Measurements from ENCODE around the gene SFXN1.

Gene SFXN1

GRCh38 chr5:175523292-175523691 is 44.9 kb downstream of the SFXN1 start:
- Histone ChIP-seq H4K20me1 (ENCODE audit: insufficient read depth, low read length, poor library complexity, severe bottlenecking) (no peaks in the 10 kb centered on the region), H3K9ac (ENCODE audit: low read depth, low read length, poor library complexity, severe bottlenecking) (no peak overlapping the region), H3K4me1 (ENCODE audit: insufficient read depth, low read length, poor library complexity, severe bottlenecking) (peaks cover 6% of the 10 kb centered on the region), H3K4me3 (ENCODE audit: low read length, poor library complexity, severe bottlenecking) (no peak overlapping the region), H3K27me3 (ENCODE audit: insufficient read depth, low read length, poor library complexity, severe bottlenecking) (no peaks in the 10 kb centered on the region), H3K79me2 (ENCODE audit: insufficient read depth, low read length) (no peaks in the 10 kb centered on the region), H3F3A (ENCODE audit: low read depth) (no peaks in the 10 kb centered on the region), H3K36me3 (ENCODE audit: insufficient read depth, low read length) (peaks cover 50% of the 10 kb centered on the region; the same call in 1 of the 2 replicates), H3K9me3 (ENCODE audit: insufficient read depth, low read depth, low read length) (no peaks in the 10 kb centered on the region), H2AFZ (ENCODE audit: low read length) (no peak overlapping the region), H3K4me2 (ENCODE audit: low read depth, low read length, poor library complexity, severe bottlenecking) (no peak overlapping the region), H3K9me2 (replicated peaks; ENCODE audit: low read depth, low read length) (no peaks in the 10 kb centered on the region)
- TF ChIP-seq EZH2phosphoT487 (IDR thresholded peaks at IDR 0.05; ENCODE audit: borderline replicate concordance) (no peak), CTCF (conservative IDR thresholded peaks at IDR 0.05; ENCODE audit: low read length) (no peak)

- Histone ChIP-seq H3F3A (ENCODE audit: low read depth) (no peaks in the 10 kb centered on the region), H4K20me1 (ENCODE audit: insufficient read depth, low read length, poor library complexity, severe bottlenecking) (no peaks in the 10 kb centered on the region), H3K4me1 (ENCODE audit: insufficient read depth, low read length, poor library complexity, severe bottlenecking) (peaks cover 6% of the 10 kb centered on the region), H3K9me2 (replicated peaks; ENCODE audit: low read depth, low read length) (no peaks in the 10 kb centered on the region), H2AFZ (ENCODE audit: low read length) (no peak overlapping the region), H3K4me3 (ENCODE audit: low read length, poor library complexity, severe bottlenecking) (no peak overlapping the region), H3K27me3 (ENCODE audit: insufficient read depth, low read length, poor library complexity, severe bottlenecking) (no peaks in the 10 kb centered on the region), H3K79me2 (ENCODE audit: insufficient read depth, low read length) (no peaks in the 10 kb centered on the region), H3K9ac (ENCODE audit: low read depth, low read length, poor library complexity, severe bottlenecking) (no peak overlapping the region), H3K4me2 (ENCODE audit: low read depth, low read length, poor library complexity, severe bottlenecking) (no peak overlapping the region), H3K36me3 (ENCODE audit: insufficient read depth, low read length) (peaks cover 41% of the 10 kb centered on the region; the same call in 1 of the 2 replicates), H3K9me3 (ENCODE audit: insufficient read depth, low read depth, low read length) (no peaks in the 10 kb centered on the region)
- TF ChIP-seq EZH2phosphoT487 (IDR thresholded peaks at IDR 0.05; ENCODE audit: borderline replicate concordance) (no peak), CTCF (conservative IDR thresholded peaks at IDR 0.05; ENCODE audit: low read length) (no peak)
Measured at GRCh38 chr5:175524211-175524610, 45.9 kb downstream of the SFXN1 start.

DNA sequence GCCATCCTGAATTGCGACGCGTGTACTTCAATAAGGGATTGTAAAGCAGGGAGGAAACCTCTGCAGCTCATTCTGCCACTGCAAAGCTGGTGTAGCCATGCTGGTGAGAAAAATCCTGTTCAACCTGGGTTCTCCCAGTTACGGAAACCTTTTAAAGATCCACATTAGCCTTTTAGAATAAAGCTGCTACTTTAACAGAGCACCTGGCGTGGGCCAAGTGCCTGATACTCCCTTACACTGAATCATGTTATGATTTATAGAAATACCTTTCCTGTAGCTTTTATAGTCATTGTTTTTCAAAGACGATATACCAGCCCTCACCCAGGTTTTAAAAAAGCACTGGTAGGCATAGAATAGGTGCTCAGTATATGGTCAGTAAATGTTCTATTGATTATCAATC is 48.3 kb downstream of the SFXN1 start:
- H3K9me2 ChIP-seq (replicated peaks; ENCODE audit: low read depth, low read length), result no peaks in the 10 kb centered on the region
- H3K79me2 ChIP-seq (ENCODE audit: insufficient read depth, low read length), result no peaks in the 10 kb centered on the region
- H2AFZ ChIP-seq (ENCODE audit: low read length), result no peak overlapping the region
- no peak overlapping the region for H3K9ac ChIP-seq (ENCODE audit: low read depth, low read length, poor library complexity, severe bottlenecking)
- H3K4me3 ChIP-seq (ENCODE audit: low read length, poor library complexity, severe bottlenecking), result no peak overlapping the region
- no peak for TF ChIP-seq CTCF (conservative IDR thresholded peaks at IDR 0.05; ENCODE audit: low read length)
- no peak for TF ChIP-seq EZH2phosphoT487 (IDR thresholded peaks at IDR 0.05; ENCODE audit: borderline replicate concordance)
- no peak overlapping the region for H3K4me2 ChIP-seq (ENCODE audit: low read depth, low read length, poor library complexity, severe bottlenecking)
- no peaks in the 10 kb centered on the region for H3F3A ChIP-seq (ENCODE audit: low read depth)
- H3K27me3 ChIP-seq (ENCODE audit: insufficient read depth, low read length, poor library complexity, severe bottlenecking), result no peaks in the 10 kb centered on the region
- H3K9me3 ChIP-seq (ENCODE audit: insufficient read depth, low read depth, low read length), result no peaks in the 10 kb centered on the region
- no peaks in the 10 kb centered on the region for H3K4me1 ChIP-seq (ENCODE audit: insufficient read depth, low read length, poor library complexity, severe bottlenecking)
- H4K20me1 ChIP-seq (ENCODE audit: insufficient read depth, low read length, poor library complexity, severe bottlenecking), result no peaks in the 10 kb centered on the region
- peaks cover 35% of the 10 kb centered on the region; the same call in 1 of the 2 replicates for H3K36me3 ChIP-seq (ENCODE audit: insufficient read depth, low read length)

Data from Loucy (cell line).